NT2/D1 (cell line): ENCODE results near the gene NT5DC2.

Source experiments
- DNase-seq: peaks from one replicate; pipeline ENCODE4 v3.0.0-alpha.2; 2011; ENCODE audit warnings: low read depth, low spot score
- H3K27me3 ChIP-seq: 2 replicates; pipeline ENCODE4 v1.6.0; 2011; ENCODE audit warnings: mild to moderate bottlenecking; ENCODE audit not compliant: insufficient read length, insufficient read depth
- H3K36me3 ChIP-seq: 2 replicates; pipeline ENCODE4 v1.6.1; 2011; ENCODE audit warnings: mild to moderate bottlenecking, low read length, mixed read lengths; ENCODE audit not compliant: insufficient read depth, insufficient read length
- H3K4me1 ChIP-seq: 2 replicates; pipeline ENCODE4 v1.5.1; 2011; ENCODE audit not compliant: insufficient read depth, insufficient read length
- H3K4me3 ChIP-seq: 2 replicates; pipeline ENCODE4 v1.5.1; 2011; ENCODE audit warnings: low read depth; ENCODE audit not compliant: insufficient read length
- H3K9ac ChIP-seq: 2 replicates; pipeline ENCODE4 v1.6.0; 2011; ENCODE audit warnings: low read depth; ENCODE audit not compliant: insufficient read length
- H3K9me3 ChIP-seq: 2 replicates; pipeline ENCODE4 v1.5.1; 2011; ENCODE audit warnings: mild to moderate bottlenecking, low read length; ENCODE audit not compliant: insufficient read depth
- SUZ12 ChIP-seq: IDR thresholded peaks from 2 replicates; pipeline ENCODE4 v1.6.1; 2011; ENCODE audit not compliant: insufficient read length, insufficient read depth; ENCODE audit errors: extremely low read depth
- YY1 ChIP-seq: IDR thresholded peaks from 2 replicates; pipeline ENCODE4 v1.6.1; 2011; ENCODE audit not compliant: insufficient read length, insufficient read depth
- ZNF274 ChIP-seq: IDR thresholded peaks from 2 replicates; pipeline ENCODE4 v1.6.1; 2011; ENCODE audit warnings: mild to moderate bottlenecking, low read depth, low read length

The NT5DC2 gene

GRCh38 chr3:52522651-52523251 is 10.9 kb downstream of the NT5DC2 start:
- Histone ChIP-seq H3K9me3 (no peaks in the 10 kb centered on the region), H3K4me3 (no peak overlapping the region), H3K9ac (no peak overlapping the region), H3K4me1 (peaks cover 14% of the 10 kb centered on the region), H3K27me3 (no peaks in the 10 kb centered on the region), H3K36me3 (peaks cover 65% of the 10 kb centered on the region)
- no peak for TF ChIP-seq SUZ12
- no peak for TF ChIP-seq ZNF274
- TF ChIP-seq YY1 = no peak
- no peak for DNase-seq

- Histone ChIP-seq H3K4me3 (no peak overlapping the region), H3K36me3 (peaks cover 58% of the 10 kb centered on the region), H3K4me1 (peaks cover 7% of the 10 kb centered on the region), H3K27me3 (no peaks in the 10 kb centered on the region), H3K9me3 (no peaks in the 10 kb centered on the region), H3K9ac (no peak overlapping the region)
- DNase-seq = no peak
- TF ChIP-seq YY1 (no peak), SUZ12 (no peak), ZNF274 (no peak)
These were observed 11.6 kb downstream of the NT5DC2 start for GRCh38 chr3:52521881-52522650.

GRCh38 chr3:52521488-52521824 is 12.2 kb downstream of the NT5DC2 start:
- no peak overlapping the region for H3K9ac ChIP-seq
- H3K36me3 ChIP-seq = peaks cover 52% of the 10 kb centered on the region
- no peaks in the 10 kb centered on the region for H3K27me3 ChIP-seq
- TF ChIP-seq ZNF274 (no peak), YY1 (no peak), SUZ12 (no peak)
- no peak overlapping the region for H3K4me3 ChIP-seq
- peaks cover 6% of the 10 kb centered on the region for H3K4me1 ChIP-seq
- H3K9me3 ChIP-seq = no peaks in the 10 kb centered on the region
- no peak for DNase-seq

GRCh38 chr3:52520716-52521487 is 12.8 kb downstream of the NT5DC2 start:
- Histone ChIP-seq H3K9ac (no peak overlapping the region), H3K9me3 (no peaks in the 10 kb centered on the region), H3K27me3 (no peaks in the 10 kb centered on the region), H3K4me1 (peaks cover 6% of the 10 kb centered on the region), H3K36me3 (peaks cover 47% of the 10 kb centered on the region), H3K4me3 (no peak overlapping the region)
- DNase-seq = no peak
- TF ChIP-seq ZNF274 = no peak
- TF ChIP-seq SUZ12 = no peak
- TF ChIP-seq YY1 = no peak

- H3K4me1 ChIP-seq = peaks cover 6% of the 10 kb centered on the region
- no peaks in the 10 kb centered on the region for H3K9me3 ChIP-seq
- H3K9ac ChIP-seq = no peak overlapping the region
- TF ChIP-seq YY1 (no peak), ZNF274 (no peak), SUZ12 (no peak)
- no peak overlapping the region for H3K4me3 ChIP-seq
- DNase-seq = no peak
- no peaks in the 10 kb centered on the region for H3K27me3 ChIP-seq
- H3K36me3 ChIP-seq = peaks cover 40% of the 10 kb centered on the region
These were observed 13.5 kb downstream of the NT5DC2 start for GRCh38 chr3:52520141-52520667.

DNA sequence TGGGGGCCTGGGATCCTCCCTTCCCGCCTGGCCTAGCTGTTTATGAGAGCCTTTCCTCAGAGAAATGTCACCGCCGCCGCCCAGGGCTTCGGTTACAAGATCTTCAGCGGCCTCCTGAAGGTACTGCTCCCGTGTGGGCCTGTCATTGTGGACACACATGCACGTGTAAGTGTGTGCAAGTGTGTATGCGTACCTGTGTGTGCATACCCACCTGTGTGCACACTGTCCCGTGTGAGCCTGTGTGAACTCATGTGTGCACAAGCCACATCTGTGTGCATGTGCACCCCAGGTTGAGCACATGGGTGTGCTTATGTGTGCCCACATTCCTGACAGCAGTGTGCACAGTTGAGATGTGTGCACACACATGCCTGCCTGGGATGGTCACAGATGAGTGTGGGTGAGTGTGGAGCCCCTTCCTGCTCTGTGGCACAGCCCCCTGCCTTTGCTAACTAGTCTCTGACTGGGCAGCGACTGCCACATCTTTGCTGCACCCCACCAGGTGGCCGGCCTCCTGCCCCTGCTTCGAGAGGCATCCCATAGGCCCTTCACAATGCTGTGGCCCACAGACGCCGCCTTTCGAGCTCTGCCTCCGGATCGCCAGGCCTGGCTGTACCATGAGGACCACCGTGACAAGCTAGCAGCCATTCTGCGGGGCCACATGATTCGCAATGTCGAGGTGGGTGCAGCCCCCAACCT is 14.1 kb downstream of the NT5DC2 start:
- H3K9ac ChIP-seq = no peak overlapping the region
- no peak for TF ChIP-seq SUZ12
- no peak for TF ChIP-seq YY1
- TF ChIP-seq ZNF274 = no peak
- H3K36me3 ChIP-seq = peaks cover 34% of the 10 kb centered on the region
- no peaks in the 10 kb centered on the region for H3K9me3 ChIP-seq
- DNase-seq = no peak
- no peak overlapping the region for H3K4me3 ChIP-seq
- peaks cover 12% of the 10 kb centered on the region for H3K4me1 ChIP-seq
- no peaks in the 10 kb centered on the region for H3K27me3 ChIP-seq
